CD4-positive, alpha-beta memory T cell (primary cell): ENCODE measurements around the gene TCF7. TPM values are rescaled to one million over a fixed set of nuclear protein-coding genes. Genes with fewer than 3 reads are reported as not detected.

Experiments used
- CTCF ChIA-PET: fragments of 350-600 bp; sonication (Branson Sonifier 250); formaldehyde crosslinking; loops from one replicate; lab custom pipeline; 2021; ENCODE audit warnings: inconsistent platforms; ENCODE audit not compliant: partially characterized antibody; lab: Charles Lee
- POLR2A ChIA-PET: fragments of 350-600 bp; sonication (Branson Sonifier 250); formaldehyde crosslinking; loops from one replicate; lab custom pipeline; 2021; ENCODE audit not compliant: partially characterized antibody; lab: Charles Lee
- DNase-seq, 5 donors: peaks; one replicate each; pipeline versions ENCODE4 v3.0.0 to v3.0.0-alpha.2; 2020 to 2022; ENCODE audit warnings: mixed read lengths in 1 of 5
- H3K27ac ChIP-seq: one replicate; pipeline ENCODE4 v1.7.0; 2013; ENCODE audit warnings: low read depth, low read length
- H3K27me3 ChIP-seq: 2 replicates; pipeline ENCODE4 v1.7.0; 2013; ENCODE audit warnings: mild to moderate bottlenecking, low read length, moderate library complexity; ENCODE audit not compliant: insufficient read depth
- H3K36me3 ChIP-seq: 2 replicates; pipeline ENCODE4 v1.7.0; 2013; ENCODE audit warnings: mild to moderate bottlenecking, low read length, moderate library complexity; ENCODE audit not compliant: insufficient read depth
- H3K4me1 ChIP-seq: 2 replicates; pipeline ENCODE4 v1.7.0; 2013; ENCODE audit warnings: mild to moderate bottlenecking, low read length, moderate library complexity; ENCODE audit not compliant: insufficient read depth
- H3K4me3 ChIP-seq, 2 donors: one replicate each; pipeline ENCODE4 v1.7.0; 2013; ENCODE audit warnings: low read length in 2 of 2, mild to moderate bottlenecking in 1 of 2
- H3K9me3 ChIP-seq, 2 donors: one replicate each; pipeline ENCODE4 v1.7.0; 2013; ENCODE audit warnings: low read length in 2 of 2, control low read depth in 1 of 2; ENCODE audit not compliant: control insufficient read depth in 1 of 2
- H3K27ac Mint-ChIP-seq, 7 donors: one replicate each; pipeline ENCODE4 v1.8.0; 2020 to 2021; ENCODE audit warnings: mixed read lengths in 7 of 7, mild to moderate bottlenecking in 6 of 7, inconsistent platforms in 3 of 7, moderate library complexity in 3 of 7
- H3K27me3 Mint-ChIP-seq, 2 donors: one replicate each; pipeline ENCODE4 v1.8.0; 2020 to 2021; ENCODE audit warnings: mixed read lengths in 2 of 2
- H3K36me3 Mint-ChIP-seq, 2 donors: one replicate each; pipeline ENCODE4 v1.8.0; 2020 to 2021; ENCODE audit warnings: mixed read lengths in 2 of 2, inconsistent platforms in 1 of 2, mild to moderate bottlenecking in 1 of 2
- H3K4me1 Mint-ChIP-seq, 4 donors: one replicate each; pipeline ENCODE4 v1.8.0; 2020 to 2021; ENCODE audit warnings: mixed read lengths in 4 of 4, mild to moderate bottlenecking in 1 of 4
- H3K4me3 Mint-ChIP-seq, 8 donors: one replicate each; pipeline ENCODE4 v1.8.0; 2020 to 2021; ENCODE audit warnings: mixed read lengths in 8 of 8, mild to moderate bottlenecking in 7 of 8, moderate library complexity in 6 of 8, inconsistent platforms in 3 of 8
- H3K9me3 Mint-ChIP-seq, 8 donors: one replicate each; pipeline ENCODE4 v1.8.0; 2020 to 2021; ENCODE audit warnings: mixed read lengths in 8 of 8, mild to moderate bottlenecking in 5 of 8, inconsistent platforms in 3 of 8, moderate library complexity in 1 of 8
- intact Hi-C: fragments of 100-400 bp; cut with micrococcal nuclease; formaldehyde crosslinking; loops from one replicate; pipeline ENCODE4 v1.15.1; 2023
- polyA plus RNA-seq, 2 donors: library from polyadenylated mRNA; unstranded; fragments of 300-500 nt; fragmentation: Illumina TruSeq; gene quantifications; one replicate each; pipeline ENCODE4 v1.2.3, GENCODE V29; 2021
- total RNA-seq, 2 experiments: library from RNA; stranded (reverse); gene quantifications; one replicate each; pipeline ENCODE4 v1.2.3, GENCODE V29; 2021

Gene TCF7
- total and polyA plus RNA-seq, 4 experiments from 2014 or later: 102 to 841 (median 622) TPM

- peaks cover 58 to 98% of the 10 kb centered on the region in 2 donors for H3K36me3 Mint-ChIP-seq
- Histone ChIP-seq H3K9me3 (no peaks in the 10 kb centered on the region), H3K4me1 (peaks cover 51% of the 10 kb centered on the region), H3K27ac (peak overlapping the region; percentile 97), H3K4me3 (no peak overlapping the region), H3K36me3 (peaks cover 95% of the 10 kb centered on the region), H3K27me3 (no peaks in the 10 kb centered on the region)
- peak overlapping the region in 1 of 8 donors; percentile 59 for H3K4me3 Mint-ChIP-seq
- no peaks in the 10 kb centered on the region for H3K27me3 Mint-ChIP-seq
- ChIA-PET CTCF (interaction anchor here (0.6 to 25.4 kb wide), 9 partner anchors 8 to 131 kb away, joined by 3 to 603 read pairs (median 4); no protein-coding TSS in a partner anchor), POLR2A (interaction anchor here (1.2 to 23.7 kb wide), 5 partner anchors 35 to 137 kb away, joined by 4 to 313 read pairs (median 10); partner anchors contain the start of genes SKP1 and VDAC1)
- peak overlapping the region; percentile 64 to 98 (median 86) for H3K27ac Mint-ChIP-seq
- no peak for DNase-seq
- H3K4me1 Mint-ChIP-seq: peaks cover 18 to 84% (median 58%) of the 10 kb centered on the region in 4 donors
- H3K9me3 Mint-ChIP-seq: peaks cover 0 to 4% (median 0%) of the 10 kb centered on the region in 8 donors
- intact Hi-C loops: no loop called here
Measured at GRCh38 chr5:134141331-134142050, 27.0 kb downstream of the TCF7 start.

DNA sequence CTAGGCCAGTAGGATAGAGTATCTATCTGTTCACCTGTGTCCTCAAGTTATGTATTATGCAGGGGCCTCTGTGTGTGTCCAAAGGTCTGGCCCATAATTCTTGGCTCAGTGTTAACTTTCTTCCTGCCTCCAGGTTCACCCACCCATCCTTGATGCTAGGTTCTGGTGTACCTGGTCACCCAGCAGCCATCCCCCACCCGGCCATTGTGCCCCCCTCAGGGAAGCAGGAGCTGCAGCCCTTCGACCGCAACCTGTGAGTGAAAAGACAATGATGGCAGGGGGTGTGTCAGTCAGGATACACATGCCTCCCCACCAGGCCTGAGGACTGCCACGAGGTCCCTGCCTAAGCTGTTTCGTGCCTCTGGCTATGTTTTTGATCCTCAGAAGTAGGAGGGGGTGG, 27.6 kb downstream of the TCF7 start:
- no peaks in the 10 kb centered on the region for H3K27me3 ChIP-seq
- Mint-ChIP-seq H3K4me1 (peaks cover 14 to 82% (median 56%) of the 10 kb centered on the region in 4 donors), H3K4me3 (peak overlapping the region in 1 of 8 donors; percentile 59), H3K36me3 (peaks cover 62 to 99% of the 10 kb centered on the region in 2 donors), H3K9me3 (peaks cover 0 to 4% (median 0%) of the 10 kb centered on the region in 8 donors), H3K27me3 (no peaks in the 10 kb centered on the region), H3K27ac (peak overlapping the region; percentile 64 to 98 (median 86))
- H3K4me1 ChIP-seq: peaks cover 45% of the 10 kb centered on the region
- no peak overlapping the region for H3K27ac ChIP-seq
- CTCF ChIA-PET: interaction anchor here (0.6 to 25.4 kb wide), 6 partner anchors 9 to 116 kb away, joined by 3 to 603 read pairs (median 6); no protein-coding TSS in a partner anchor
- no peak for DNase-seq
- no peaks in the 10 kb centered on the region for H3K9me3 ChIP-seq
- POLR2A ChIA-PET: interaction anchor here (2.4 to 23.7 kb wide), 3 partner anchors 69 to 137 kb away, joined by 6 to 313 read pairs (median 41); partner anchors contain the start of gene VDAC1
- H3K36me3 ChIP-seq: peaks cover 96% of the 10 kb centered on the region
- H3K4me3 ChIP-seq: no peak overlapping the region
- intact Hi-C loops: no loop called here

DNA sequence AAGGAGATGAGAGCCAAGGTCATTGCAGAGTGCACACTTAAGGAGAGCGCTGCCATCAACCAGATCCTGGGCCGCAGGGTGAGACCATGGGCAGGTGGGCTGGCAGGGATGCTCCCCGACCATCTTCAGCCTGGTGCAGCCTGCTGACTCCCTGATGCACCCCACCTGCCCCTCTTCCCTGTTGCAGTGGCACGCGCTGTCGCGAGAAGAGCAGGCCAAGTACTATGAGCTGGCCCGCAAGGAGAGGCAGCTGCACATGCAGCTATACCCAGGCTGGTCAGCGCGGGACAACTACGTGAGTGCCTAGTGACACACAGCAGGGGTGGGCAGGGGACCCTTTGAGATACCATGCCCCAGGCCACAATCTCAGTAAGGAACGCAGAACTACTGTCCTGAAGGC, 28.3 kb downstream of the TCF7 start:
- Histone ChIP-seq H3K27ac (no peak overlapping the region), H3K4me1 (peaks cover 38% of the 10 kb centered on the region), H3K9me3 (no peaks in the 10 kb centered on the region), H3K27me3 (no peaks in the 10 kb centered on the region), H3K36me3 (peaks cover 93% of the 10 kb centered on the region), H3K4me3 (no peak overlapping the region)
- peaks cover 14 to 74% (median 51%) of the 10 kb centered on the region in 4 donors for H3K4me1 Mint-ChIP-seq
- intact Hi-C loops: no loop called here
- peak overlapping the region in 6 of 7 donors; percentile 12 to 98 (median 35) for H3K27ac Mint-ChIP-seq
- no peak overlapping the region for H3K4me3 Mint-ChIP-seq
- no peak for DNase-seq
- CTCF ChIA-PET: interaction anchor here (0.7 to 25.4 kb wide), 4 partner anchors 8 to 105 kb away, joined by 3 to 603 read pairs (median 6); no protein-coding TSS in a partner anchor
- no peaks in the 10 kb centered on the region for H3K27me3 Mint-ChIP-seq
- peaks cover 58 to 94% of the 10 kb centered on the region in 2 donors for H3K36me3 Mint-ChIP-seq
- POLR2A ChIA-PET: interaction anchor here (2.4 to 23.7 kb wide), 3 partner anchors 70 to 138 kb away, joined by 6 to 313 read pairs (median 41); partner anchors contain the start of gene VDAC1
- H3K9me3 Mint-ChIP-seq: peaks cover 0 to 4% (median 0%) of the 10 kb centered on the region in 8 donors

DNA sequence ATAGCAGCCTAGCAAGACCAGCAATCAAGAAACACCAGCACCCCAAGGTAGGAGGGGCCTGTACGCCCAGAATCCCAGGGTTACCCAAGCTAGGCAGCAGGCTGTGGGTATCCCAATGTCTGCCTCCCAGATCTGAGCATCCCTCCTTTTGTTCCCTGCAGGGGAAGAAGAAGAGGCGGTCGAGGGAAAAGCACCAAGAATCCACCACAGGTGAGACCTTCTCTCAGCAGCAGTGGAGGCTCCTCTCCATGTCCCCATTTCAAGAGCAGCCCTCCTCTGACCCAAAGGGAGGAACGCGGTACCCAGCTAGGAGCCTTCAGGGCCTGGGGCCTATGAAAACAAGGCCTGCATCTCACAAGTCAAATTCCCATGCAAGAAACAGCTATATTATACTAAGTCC, 28.9 kb downstream of the TCF7 start:
- peaks cover 87% of the 10 kb centered on the region for H3K36me3 ChIP-seq
- H3K4me1 ChIP-seq: peaks cover 31% of the 10 kb centered on the region
- no peak overlapping the region for H3K4me3 ChIP-seq
- no peak overlapping the region for H3K4me3 Mint-ChIP-seq
- ChIA-PET CTCF (interaction anchor here (1.5 to 25.4 kb wide), 3 partner anchors 10 to 106 kb away, joined by 4 to 603 read pairs (median 9); no protein-coding TSS in a partner anchor), POLR2A (interaction anchor here (0.6 to 23.7 kb wide), 4 partner anchors 22 to 138 kb away, joined by 3 to 313 read pairs (median 24); partner anchors contain the start of gene VDAC1)
- no peak for DNase-seq
- no peaks in the 10 kb centered on the region for H3K27me3 ChIP-seq
- H3K27ac ChIP-seq: no peak overlapping the region
- peaks cover 17 to 72% (median 46%) of the 10 kb centered on the region in 4 donors for H3K4me1 Mint-ChIP-seq
- peaks cover 58 to 94% of the 10 kb centered on the region in 2 donors for H3K36me3 Mint-ChIP-seq
- H3K9me3 ChIP-seq: no peaks in the 10 kb centered on the region
- peaks cover 0 to 4% (median 0%) of the 10 kb centered on the region in 8 donors for H3K9me3 Mint-ChIP-seq
- H3K27me3 Mint-ChIP-seq: no peaks in the 10 kb centered on the region
- H3K27ac Mint-ChIP-seq: peak overlapping the region in 5 of 7 donors; percentile 13 to 98 (median 41)
- intact Hi-C loops: no loop called here

- Histone ChIP-seq H3K4me3 (no peak overlapping the region), H3K27me3 (no peaks in the 10 kb centered on the region), H3K9me3 (no peaks in the 10 kb centered on the region), H3K36me3 (peaks cover 82% of the 10 kb centered on the region), H3K4me1 (peaks cover 24% of the 10 kb centered on the region), H3K27ac (no peak overlapping the region)
- DNase-seq: no peak
- Mint-ChIP-seq H3K27ac (peak overlapping the region; percentile 32 to 98 (median 82)), H3K4me1 (peaks cover 19 to 72% (median 43%) of the 10 kb centered on the region in 4 donors), H3K36me3 (peaks cover 53 to 91% of the 10 kb centered on the region in 2 donors), H3K27me3 (no peaks in the 10 kb centered on the region), H3K9me3 (peaks cover 0 to 4% (median 0%) of the 10 kb centered on the region in 8 donors), H3K4me3 (peak overlapping the region in 2 of 8 donors; percentile 22 to 54)
- POLR2A ChIA-PET: interaction anchor here (0.6 to 23.7 kb wide), 7 partner anchors 21 to 139 kb away, joined by 3 to 313 read pairs (median 5); partner anchors contain the start of genes SKP1 and VDAC1
- CTCF ChIA-PET: interaction anchor here (1.5 to 25.4 kb wide), 4 partner anchors 8 to 107 kb away, joined by 4 to 603 read pairs (median 4); no protein-coding TSS in a partner anchor
- intact Hi-C loops: no loop called here
Measured at GRCh38 chr5:134143944-134144941, 29.8 kb downstream of the TCF7 start.
